Measurements from ENCODE around the gene NUP35.

DNA sequence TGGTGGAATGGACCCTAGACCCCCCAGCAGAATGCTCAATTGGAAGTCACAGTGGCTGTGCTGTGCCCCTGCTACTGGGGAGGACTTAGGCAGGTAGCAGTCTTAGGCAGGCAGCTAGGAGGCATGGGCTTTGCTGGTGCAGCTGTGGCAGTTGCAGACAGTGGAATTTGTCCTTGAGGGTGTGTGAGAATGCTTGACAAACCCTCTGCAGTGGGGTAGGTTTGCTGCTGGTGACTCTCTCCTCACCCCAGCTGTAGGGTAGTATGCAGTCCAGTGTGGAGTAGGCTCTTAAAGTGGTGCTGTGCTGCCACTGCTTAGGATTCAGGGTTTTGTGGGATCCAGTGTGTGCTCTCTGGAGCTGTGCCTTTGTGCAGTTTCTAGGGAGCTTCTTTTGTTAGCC lies 61.3 kb downstream of the NUP35 start:
- TF ChIP-seq, protein P1, sequence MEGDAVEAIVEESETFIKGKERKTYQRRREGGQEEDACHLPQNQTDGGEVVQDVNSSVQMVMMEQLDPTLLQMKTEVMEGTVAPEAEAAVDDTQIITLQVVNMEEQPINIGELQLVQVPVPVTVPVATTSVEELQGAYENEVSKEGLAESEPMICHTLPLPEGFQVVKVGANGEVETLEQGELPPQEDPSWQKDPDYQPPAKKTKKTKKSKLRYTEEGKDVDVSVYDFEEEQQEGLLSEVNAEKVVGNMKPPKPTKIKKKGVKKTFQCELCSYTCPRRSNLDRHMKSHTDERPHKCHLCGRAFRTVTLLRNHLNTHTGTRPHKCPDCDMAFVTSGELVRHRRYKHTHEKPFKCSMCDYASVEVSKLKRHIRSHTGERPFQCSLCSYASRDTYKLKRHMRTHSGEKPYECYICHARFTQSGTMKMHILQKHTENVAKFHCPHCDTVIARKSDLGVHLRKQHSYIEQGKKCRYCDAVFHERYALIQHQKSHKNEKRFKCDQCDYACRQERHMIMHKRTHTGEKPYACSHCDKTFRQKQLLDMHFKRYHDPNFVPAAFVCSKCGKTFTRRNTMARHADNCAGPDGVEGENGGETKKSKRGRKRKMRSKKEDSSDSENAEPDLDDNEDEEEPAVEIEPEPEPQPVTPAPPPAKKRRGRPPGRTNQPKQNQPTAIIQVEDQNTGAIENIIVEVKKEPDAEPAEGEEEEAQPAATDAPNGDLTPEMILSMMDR (conservative IDR thresholded peaks at IDR 0.05 in 1 of 2, IDR thresholded peaks at IDR 0.05 in 1 of 2; ENCODE audit: extremely low read depth in 1 of 2, insufficient read depth in 1 of 2, low read depth in 1 of 2, low read length in 2 of 2) = no peak
- no peak for TF ChIP-seq EZH2 (IDR thresholded peaks at IDR 0.05; ENCODE audit: borderline replicate concordance, low read length)

All from mammary epithelial cell (primary cell).